Measurements from ENCODE around the gene RCL1. TPM values are rescaled to one million over a fixed set of nuclear protein-coding genes. Genes with fewer than 3 reads are reported as not detected.
A peak's percentile ranks its signal among the peaks of the same experiment; 100 is the strongest.

RCL1 gene
- total RNA-seq, 2 donors from 2014 or later, result 27.0 to 49.4 TPM

DNA sequence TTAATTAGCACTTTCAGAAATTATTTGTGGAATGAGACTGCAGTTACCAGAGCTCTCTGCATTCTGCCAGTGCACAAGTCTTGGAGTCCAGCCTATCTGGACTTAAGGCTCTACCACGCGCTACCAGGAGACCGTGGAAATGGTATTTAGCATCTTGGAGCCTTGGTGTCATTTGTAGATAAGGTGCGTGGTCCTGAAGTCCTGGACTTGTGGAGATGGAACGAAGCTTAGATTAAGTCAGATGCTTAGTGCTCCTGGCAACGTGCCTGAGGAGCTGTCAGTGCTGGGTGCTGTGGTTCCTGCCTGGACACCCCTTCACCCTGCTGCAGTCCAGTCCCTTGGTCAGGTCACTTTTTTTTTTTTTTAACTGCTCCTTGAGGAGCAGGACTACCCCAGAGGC is 59.7 kb downstream of the RCL1 start:
- no peak for TF ChIP-seq POLR2A (IDR thresholded peaks at IDR 0.05)
- 85 to 86% methylated on average over 6 of the region's 6 CpGs for WGBS, 2 donors

DNA sequence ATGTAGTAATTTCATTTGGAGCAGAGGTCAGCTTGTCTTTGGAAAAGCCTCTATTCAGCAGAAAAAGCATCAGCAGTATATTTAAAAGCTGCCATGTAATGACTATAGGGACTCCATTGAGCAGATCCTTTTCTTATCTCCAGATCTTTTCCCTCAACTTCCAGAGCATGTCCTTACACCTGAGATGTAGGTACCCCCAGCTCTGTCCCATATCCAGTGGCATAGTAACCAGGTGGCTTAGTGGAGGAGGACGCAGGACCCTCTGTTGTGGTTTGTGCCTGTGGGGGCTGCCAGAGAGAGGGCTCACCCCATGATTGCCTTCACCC is 61.5 kb downstream of the RCL1 start:
- H3K4me3 ChIP-seq, result no peak overlapping the region
- 100% methylated on average over 1 of the region's 1 CpG for WGBS, 2 donors
- peaks cover 5 to 17% of the 10 kb centered on the region in 2 donors for H3K36me3 ChIP-seq (replicated peaks in 1 of 2; ENCODE audit: insufficient read depth in 1 of 2, low read depth in 2 of 2)
- H3K27me3 ChIP-seq, result no peaks in the 10 kb centered on the region
- TF ChIP-seq, protein P1, sequence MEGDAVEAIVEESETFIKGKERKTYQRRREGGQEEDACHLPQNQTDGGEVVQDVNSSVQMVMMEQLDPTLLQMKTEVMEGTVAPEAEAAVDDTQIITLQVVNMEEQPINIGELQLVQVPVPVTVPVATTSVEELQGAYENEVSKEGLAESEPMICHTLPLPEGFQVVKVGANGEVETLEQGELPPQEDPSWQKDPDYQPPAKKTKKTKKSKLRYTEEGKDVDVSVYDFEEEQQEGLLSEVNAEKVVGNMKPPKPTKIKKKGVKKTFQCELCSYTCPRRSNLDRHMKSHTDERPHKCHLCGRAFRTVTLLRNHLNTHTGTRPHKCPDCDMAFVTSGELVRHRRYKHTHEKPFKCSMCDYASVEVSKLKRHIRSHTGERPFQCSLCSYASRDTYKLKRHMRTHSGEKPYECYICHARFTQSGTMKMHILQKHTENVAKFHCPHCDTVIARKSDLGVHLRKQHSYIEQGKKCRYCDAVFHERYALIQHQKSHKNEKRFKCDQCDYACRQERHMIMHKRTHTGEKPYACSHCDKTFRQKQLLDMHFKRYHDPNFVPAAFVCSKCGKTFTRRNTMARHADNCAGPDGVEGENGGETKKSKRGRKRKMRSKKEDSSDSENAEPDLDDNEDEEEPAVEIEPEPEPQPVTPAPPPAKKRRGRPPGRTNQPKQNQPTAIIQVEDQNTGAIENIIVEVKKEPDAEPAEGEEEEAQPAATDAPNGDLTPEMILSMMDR (IDR thresholded peaks at IDR 0.05), result no peak
- TF ChIP-seq POLR2A (IDR thresholded peaks at IDR 0.05), result no peak
- no peaks in the 10 kb centered on the region for H3K4me1 ChIP-seq
- ATAC-seq, result no peak
- no peak for DNase-seq
- H3K9me3 ChIP-seq, result no peaks in the 10 kb centered on the region
- intact Hi-C loops (cut with DNase I), result no loop called here
- H3K27ac ChIP-seq, result no peak overlapping the region

More for the DNA sequence above, 59.7 kb downstream of the RCL1 start:
- Histone ChIP-seq H3K9me3 (no peaks in the 10 kb centered on the region), H3K4me1 (no peaks in the 10 kb centered on the region), H3K27ac (no peak overlapping the region), H3K4me3 (no peak overlapping the region), H3K27me3 (no peaks in the 10 kb centered on the region), H3K36me3 (replicated peaks in 1 of 2; ENCODE audit: insufficient read depth in 1 of 2, low read depth in 2 of 2) (peaks cover 5 to 17% of the 10 kb centered on the region in 2 donors)
- ATAC-seq (no peak), DNase-seq (no peak)
- intact Hi-C loops (cut with DNase I), result no loop called here

DNA sequence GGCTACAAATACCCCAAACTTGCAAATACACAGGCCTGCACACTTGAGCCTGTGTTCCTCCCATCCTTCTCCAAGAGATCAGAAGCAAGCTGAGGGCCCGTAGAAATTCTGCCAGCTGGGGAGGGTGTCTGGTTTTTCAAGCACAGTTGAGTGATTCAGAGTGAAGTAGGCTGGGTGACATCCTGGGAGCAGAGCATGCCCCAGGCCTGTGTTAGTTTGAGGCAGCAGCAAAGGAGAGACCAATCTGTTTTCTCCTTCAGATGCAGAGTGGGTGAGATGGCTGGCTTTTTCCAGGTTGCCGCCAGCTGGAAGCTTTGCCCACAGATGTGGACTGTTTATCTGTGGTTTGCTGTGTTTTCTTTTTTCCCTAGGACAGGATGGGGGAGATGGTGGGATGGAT is 63.1 kb downstream of the RCL1 start:
- Histone ChIP-seq H3K36me3 (replicated peaks in 1 of 2; ENCODE audit: insufficient read depth in 1 of 2, low read depth in 2 of 2) (peaks cover 5 to 18% of the 10 kb centered on the region in 2 donors), H3K27me3 (no peaks in the 10 kb centered on the region), H3K4me3 (no peak overlapping the region), H3K9me3 (no peaks in the 10 kb centered on the region), H3K27ac (no peak overlapping the region), H3K4me1 (no peaks in the 10 kb centered on the region)
- DNase-seq (peak in 1 of 4 donors; percentile 17), ATAC-seq (no peak)
- TF ChIP-seq, protein P1 (IDR thresholded peaks at IDR 0.05), result no peak
- TF ChIP-seq POLR2A (IDR thresholded peaks at IDR 0.05), result no peak
- 88 to 96% methylated on average over 2 of the region's 2 CpGs for WGBS, 2 donors
- intact Hi-C loops (cut with DNase I), result no loop called here

GRCh38 chr9:4857163-4857810 is 64.5 kb downstream of the RCL1 start:
- Histone ChIP-seq H3K4me3 (no peak overlapping the region), H3K27me3 (no peaks in the 10 kb centered on the region), H3K27ac (no peak overlapping the region), H3K4me1 (no peaks in the 10 kb centered on the region), H3K9me3 (no peaks in the 10 kb centered on the region), H3K36me3 (replicated peaks in 1 of 2; ENCODE audit: insufficient read depth in 1 of 2, low read depth in 2 of 2) (peaks cover 2 to 19% of the 10 kb centered on the region in 2 donors)
- intact Hi-C loops (cut with DNase I), result no loop called here
- ATAC-seq (no peak), DNase-seq (no peak)
- TF ChIP-seq, protein P1 (IDR thresholded peaks at IDR 0.05), result no peak
- TF ChIP-seq POLR2A (IDR thresholded peaks at IDR 0.05), result no peak
- WGBS, 2 donors, result 82 to 87% methylated on average over 8 of the region's 8 CpGs

- H3K4me3 ChIP-seq, result no peak overlapping the region
- TF ChIP-seq, protein P1 (IDR thresholded peaks at IDR 0.05), result no peak
- TF ChIP-seq POLR2A (IDR thresholded peaks at IDR 0.05), result no peak
- intact Hi-C loops (cut with DNase I), result no loop called here
Measured at GRCh38 chr9:4859035-4859434, 66.3 kb downstream of the RCL1 start.

More at GRCh38 chr9:4859035-4859434, 66.3 kb downstream of the RCL1 start:
- no peaks in the 10 kb centered on the region for H3K9me3 ChIP-seq
- 75 to 95% methylated on average over 6 of the region's 6 CpGs for WGBS, 2 donors
- H3K27ac ChIP-seq, result no peak overlapping the region
- no peaks in the 10 kb centered on the region for H3K27me3 ChIP-seq
- DNase-seq, result no peak
- ATAC-seq, result no peak
- H3K36me3 ChIP-seq (replicated peaks in 1 of 2; ENCODE audit: insufficient read depth in 1 of 2, low read depth in 2 of 2), result peaks cover 0 to 12% of the 10 kb centered on the region in 2 donors
- H3K4me1 ChIP-seq, result no peaks in the 10 kb centered on the region
